NCI-H2107 (cell line): ENCODE measurements around the gene HSBP1.

ENCODE experiments used
- DNase-seq: peaks from one replicate; lab custom pipeline; 2025; lab: John Stamatoyannopoulos, UW

HSBP1 gene

GRCh38 chr16:83840060-83840617 is 32.4 kb downstream of the HSBP1 start:
- DNase-seq, result no peak

GRCh38 chr16:83842291-83842690 is 34.5 kb downstream of the HSBP1 start:
- no peak for DNase-seq

GRCh38 chr16:83842756-83843507 is 35.2 kb downstream of the HSBP1 start:
- DNase-seq, result no peak

- no peak for DNase-seq
Observed at GRCh38 chr16:83843657-83844056, 35.9 kb downstream of the HSBP1 start.

GRCh38 chr16:83845263-83845662 is 37.5 kb downstream of the HSBP1 start:
- DNase-seq, result no peak

GRCh38 chr16:83847371-83848225 is 39.8 kb downstream of the HSBP1 start:
- DNase-seq, result no peak

GRCh38 chr16:83849421-83849820 is 41.6 kb downstream of the HSBP1 start:
- no peak for DNase-seq

GRCh38 chr16:83850947-83851346 is 43.2 kb downstream of the HSBP1 start:
- no peak for DNase-seq

- no peak for DNase-seq
Observed at GRCh38 chr16:83851473-83851872, 43.7 kb downstream of the HSBP1 start.

- DNase-seq, result no peak
Observed at GRCh38 chr16:83852774-83853173, 45.0 kb downstream of the HSBP1 start.

GRCh38 chr16:83853834-83854233 is 46.1 kb downstream of the HSBP1 start:
- DNase-seq, result no peak

GRCh38 chr16:83854420-83854819 is 46.6 kb downstream of the HSBP1 start:
- no peak for DNase-seq

- no peak for DNase-seq
Observed at GRCh38 chr16:83856792-83857191, 49.0 kb downstream of the HSBP1 start.

- DNase-seq, result no peak
Observed at GRCh38 chr16:83859265-83859664, 51.5 kb downstream of the HSBP1 start.

GRCh38 chr16:83862661-83863060 is 54.9 kb downstream of the HSBP1 start:
- DNase-seq, result no peak

- no peak for DNase-seq
Observed at GRCh38 chr16:83863682-83864081, 55.9 kb downstream of the HSBP1 start.
